Stimulated activated memory B cell treated with anti-CD40 and anti-IgM and Interleukin-4, amounts not matched to agents 10 μg/mL and 1 μg/mL and 100 μg/mL, for 72 hours (primary cell): ENCODE results near the gene PARVG.
A peak's percentile ranks its signal among the peaks of the same experiment; 100 is the strongest.

Experiments
- ATAC-seq: fragments of 150-1000 bp; cut with Tn5 transposase; 2 replicates; pipeline ENCODE4 v1.10.0; 2021
- H3K27ac Mint-ChIP-seq: one replicate; pipeline ENCODE4 v1.8.0; 2022; ENCODE audit warnings: mild to moderate bottlenecking, mixed read lengths
- H3K27me3 Mint-ChIP-seq: one replicate; pipeline ENCODE4 v1.8.0; 2022; ENCODE audit warnings: mixed read lengths
- H3K36me3 Mint-ChIP-seq: one replicate; pipeline ENCODE4 v1.8.0; 2022; ENCODE audit warnings: mixed read lengths
- H3K4me1 Mint-ChIP-seq: one replicate; pipeline ENCODE4 v1.8.0; 2022; ENCODE audit warnings: mixed read lengths
- H3K4me3 Mint-ChIP-seq: one replicate; pipeline ENCODE4 v1.8.0; 2022; ENCODE audit warnings: mild to moderate bottlenecking, moderate library complexity, mixed read lengths
- H3K9me3 Mint-ChIP-seq: one replicate; pipeline ENCODE4 v1.8.0; 2022; ENCODE audit warnings: mixed read lengths

Gene PARVG

DNA sequence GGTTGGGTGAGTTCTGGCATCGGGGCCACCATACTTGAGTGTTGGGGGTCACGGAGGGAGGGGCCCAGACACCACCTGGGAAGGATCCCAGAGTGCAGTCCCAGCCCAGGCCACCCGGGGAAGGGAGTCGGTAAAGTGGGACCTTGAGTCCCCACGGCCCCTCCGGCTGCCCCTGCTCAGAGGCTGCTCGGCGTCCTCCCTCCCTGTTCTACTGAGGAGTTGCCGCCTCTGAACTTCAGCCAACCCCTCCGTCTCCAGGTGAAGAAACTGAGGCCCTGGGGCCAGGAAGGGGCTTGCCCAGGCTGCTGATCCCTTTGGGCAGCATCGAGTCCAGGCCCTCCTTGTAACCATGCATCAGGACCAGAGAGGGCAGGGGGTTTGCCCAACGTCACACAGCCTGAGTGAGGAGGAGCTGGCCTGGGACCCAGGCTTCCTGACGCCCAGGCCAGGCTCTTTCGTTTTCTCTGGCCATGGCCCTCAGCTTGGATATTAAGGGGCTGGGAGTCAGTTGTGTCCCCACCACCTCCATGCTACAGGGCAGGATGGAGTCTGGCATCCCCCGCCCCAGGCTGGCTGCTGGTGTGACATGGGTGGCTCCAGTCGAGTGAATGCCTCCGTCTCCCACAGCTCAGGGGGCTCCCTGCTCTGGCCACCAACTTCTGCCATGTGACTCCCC is 1.3 kb downstream of the PARVG start:
- H3K9me3 Mint-ChIP-seq, result no peaks in the 10 kb centered on the region
- H3K4me3 Mint-ChIP-seq, result peak overlapping the region; percentile 85
- no peaks in the 10 kb centered on the region for H3K27me3 Mint-ChIP-seq
- peaks cover 49% of the 10 kb centered on the region for H3K4me1 Mint-ChIP-seq
- ATAC-seq, result peak; percentile 58
- H3K27ac Mint-ChIP-seq, result peak overlapping the region; percentile 88
- H3K36me3 Mint-ChIP-seq, result peaks cover 28% of the 10 kb centered on the region

GRCh38 chr22:44182588-44183286 is 2.0 kb downstream of the PARVG start:
- Mint-ChIP-seq H3K36me3 (peaks cover 28% of the 10 kb centered on the region), H3K9me3 (no peaks in the 10 kb centered on the region), H3K27ac (peak overlapping the region; percentile 88), H3K4me1 (peaks cover 54% of the 10 kb centered on the region), H3K4me3 (peak overlapping the region; percentile 85), H3K27me3 (no peaks in the 10 kb centered on the region)
- ATAC-seq, result peak; percentile 69

DNA sequence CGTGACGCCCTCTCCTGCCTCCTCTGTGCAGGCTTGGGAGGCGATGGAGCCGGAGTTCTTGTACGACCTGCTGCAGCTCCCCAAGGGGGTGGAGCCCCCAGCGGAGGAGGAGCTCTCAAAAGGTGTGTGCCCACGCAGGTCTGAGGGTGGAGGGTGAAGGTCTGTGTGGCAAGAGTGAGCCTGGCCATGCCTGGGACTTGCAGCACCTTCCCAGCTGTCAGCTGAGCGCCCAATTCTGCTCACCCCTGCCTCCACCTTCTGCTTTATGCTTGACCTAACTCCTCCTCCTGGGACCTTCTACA is 2.5 kb downstream of the PARVG start:
- no peak for ATAC-seq
- H3K27me3 Mint-ChIP-seq, result no peaks in the 10 kb centered on the region
- peak overlapping the region; percentile 85 for H3K4me3 Mint-ChIP-seq
- peaks cover 28% of the 10 kb centered on the region for H3K36me3 Mint-ChIP-seq
- no peaks in the 10 kb centered on the region for H3K9me3 Mint-ChIP-seq
- H3K4me1 Mint-ChIP-seq, result peaks cover 56% of the 10 kb centered on the region
- H3K27ac Mint-ChIP-seq, result peak overlapping the region; percentile 88

DNA sequence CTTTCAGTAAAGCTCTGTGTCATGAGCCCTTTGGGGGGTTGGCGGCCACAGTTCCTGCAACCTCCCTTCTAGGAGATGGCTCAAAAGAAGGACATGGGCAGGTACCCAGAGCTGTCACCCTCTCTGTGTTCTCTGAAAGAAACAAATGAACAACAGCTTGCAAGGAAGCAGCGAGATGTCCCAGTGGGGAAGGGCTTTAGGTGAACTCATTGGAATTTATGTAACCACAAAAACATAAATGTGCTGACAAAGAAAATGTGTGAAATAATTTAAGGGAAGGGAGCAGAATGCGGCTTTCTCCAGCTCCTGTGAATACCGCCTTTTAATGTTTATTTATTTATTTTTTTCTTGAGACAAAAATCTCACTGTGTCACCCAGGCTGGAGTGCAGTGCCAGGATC is 3.3 kb downstream of the PARVG start:
- Mint-ChIP-seq H3K9me3 (no peaks in the 10 kb centered on the region), H3K27ac (peak overlapping the region; percentile 88), H3K4me3 (no peak overlapping the region), H3K27me3 (no peaks in the 10 kb centered on the region), H3K4me1 (peaks cover 63% of the 10 kb centered on the region), H3K36me3 (peaks cover 28% of the 10 kb centered on the region)
- ATAC-seq, result no peak

DNA sequence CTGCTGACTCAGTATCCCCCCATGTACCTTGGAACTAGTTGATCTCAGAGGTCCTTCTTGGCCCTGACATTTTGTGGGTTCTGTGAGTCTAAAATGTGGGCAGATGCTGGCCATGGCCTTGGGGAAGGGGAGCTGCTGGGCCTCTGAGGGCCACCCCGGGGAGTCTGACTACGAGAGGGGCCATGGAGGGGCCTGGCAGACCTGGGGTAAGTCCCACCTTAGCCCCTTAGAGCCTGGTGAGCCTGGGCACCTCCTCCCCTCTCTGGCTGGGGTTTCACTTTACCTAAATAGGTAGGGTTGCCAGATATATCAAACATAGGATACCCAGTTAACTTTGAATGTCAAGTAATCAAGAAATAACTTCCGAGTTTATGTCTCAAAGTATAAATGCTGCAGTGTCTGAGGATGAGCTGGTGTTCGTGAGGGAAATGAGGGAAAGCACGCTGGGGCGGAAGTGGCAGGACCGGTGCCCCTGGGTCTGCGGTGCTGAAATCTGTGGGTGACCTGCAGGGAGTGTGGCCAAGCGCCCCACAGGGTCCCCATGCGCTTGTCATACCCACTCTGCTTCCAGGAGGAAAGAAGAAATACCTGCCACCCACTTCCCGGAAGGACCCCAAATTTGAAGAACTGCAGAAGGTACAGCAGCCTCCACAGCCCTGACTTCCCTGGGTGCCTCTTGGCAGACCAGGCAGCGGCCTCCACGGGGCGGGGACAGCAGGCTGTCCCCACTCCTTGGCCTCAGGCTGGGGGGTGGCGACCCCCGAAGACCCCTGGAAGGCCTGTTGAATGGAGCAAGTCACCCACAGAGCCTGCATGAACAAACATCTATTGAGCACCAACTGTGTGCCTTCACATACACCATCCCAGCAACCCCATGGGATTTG is 4.8 kb downstream of the PARVG start:
- Mint-ChIP-seq H3K9me3 (no peaks in the 10 kb centered on the region), H3K4me3 (no peak overlapping the region), H3K36me3 (peaks cover 28% of the 10 kb centered on the region), H3K4me1 (peaks cover 72% of the 10 kb centered on the region), H3K27me3 (no peaks in the 10 kb centered on the region), H3K27ac (no peak overlapping the region)
- no peak for ATAC-seq

- Mint-ChIP-seq H3K36me3 (peaks cover 28% of the 10 kb centered on the region), H3K27ac (no peak overlapping the region), H3K4me1 (peaks cover 72% of the 10 kb centered on the region), H3K27me3 (no peaks in the 10 kb centered on the region), H3K9me3 (no peaks in the 10 kb centered on the region), H3K4me3 (no peak overlapping the region)
- no peak for ATAC-seq
These were observed 5.4 kb downstream of the PARVG start for GRCh38 chr22:44186121-44186510.

DNA sequence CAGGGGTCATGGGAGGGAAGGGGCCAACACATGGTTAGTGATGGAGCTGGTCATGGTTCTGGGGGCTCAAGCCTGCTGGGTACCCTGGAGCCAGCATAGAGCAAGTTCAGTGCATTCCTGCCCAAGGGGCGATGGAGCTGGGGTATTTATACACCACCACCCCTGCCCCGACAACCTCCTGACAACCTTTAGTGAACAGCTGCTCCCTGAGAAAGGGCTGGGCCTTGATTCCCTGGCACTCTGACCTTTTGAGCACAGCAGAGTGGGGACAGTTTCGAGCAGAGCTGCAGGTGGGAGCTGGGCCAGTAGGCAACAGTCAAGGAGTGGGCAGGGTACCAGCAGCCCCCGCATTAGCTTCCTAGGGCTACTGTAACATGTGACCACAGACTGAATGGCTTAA is 6.0 kb downstream of the PARVG start:
- no peaks in the 10 kb centered on the region for H3K27me3 Mint-ChIP-seq
- no peak overlapping the region for H3K4me3 Mint-ChIP-seq
- H3K9me3 Mint-ChIP-seq, result no peaks in the 10 kb centered on the region
- no peak for ATAC-seq
- peaks cover 28% of the 10 kb centered on the region for H3K36me3 Mint-ChIP-seq
- H3K4me1 Mint-ChIP-seq, result peaks cover 77% of the 10 kb centered on the region
- no peak overlapping the region for H3K27ac Mint-ChIP-seq

- H3K4me1 Mint-ChIP-seq, result peaks cover 76% of the 10 kb centered on the region
- no peaks in the 10 kb centered on the region for H3K27me3 Mint-ChIP-seq
- H3K36me3 Mint-ChIP-seq, result peaks cover 31% of the 10 kb centered on the region
- no peak overlapping the region for H3K27ac Mint-ChIP-seq
- no peak overlapping the region for H3K4me3 Mint-ChIP-seq
- ATAC-seq, result no peak
- H3K9me3 Mint-ChIP-seq, result no peaks in the 10 kb centered on the region
These were observed 7.0 kb downstream of the PARVG start for GRCh38 chr22:44187652-44188230.

GRCh38 chr22:44188316-44188715 is 7.6 kb downstream of the PARVG start:
- Mint-ChIP-seq H3K4me1 (peaks cover 76% of the 10 kb centered on the region), H3K27ac (no peak overlapping the region), H3K4me3 (no peak overlapping the region), H3K9me3 (no peaks in the 10 kb centered on the region), H3K27me3 (no peaks in the 10 kb centered on the region), H3K36me3 (peaks cover 34% of the 10 kb centered on the region)
- ATAC-seq, result no peak

- Mint-ChIP-seq H3K36me3 (peaks cover 35% of the 10 kb centered on the region), H3K4me1 (peaks cover 78% of the 10 kb centered on the region), H3K27ac (no peak overlapping the region), H3K9me3 (no peaks in the 10 kb centered on the region), H3K27me3 (no peaks in the 10 kb centered on the region), H3K4me3 (no peak overlapping the region)
- no peak for ATAC-seq
These were observed 8.4 kb downstream of the PARVG start for GRCh38 chr22:44188986-44189630.

- no peak overlapping the region for H3K4me3 Mint-ChIP-seq
- peaks cover 82% of the 10 kb centered on the region for H3K4me1 Mint-ChIP-seq
- H3K36me3 Mint-ChIP-seq, result peaks cover 33% of the 10 kb centered on the region
- peaks cover 6% of the 10 kb centered on the region for H3K9me3 Mint-ChIP-seq
- H3K27ac Mint-ChIP-seq, result peak overlapping the region; percentile 59
- no peaks in the 10 kb centered on the region for H3K27me3 Mint-ChIP-seq
- peak; percentile 2 for ATAC-seq
These were observed 9.8 kb downstream of the PARVG start for GRCh38 chr22:44190381-44190976.

DNA sequence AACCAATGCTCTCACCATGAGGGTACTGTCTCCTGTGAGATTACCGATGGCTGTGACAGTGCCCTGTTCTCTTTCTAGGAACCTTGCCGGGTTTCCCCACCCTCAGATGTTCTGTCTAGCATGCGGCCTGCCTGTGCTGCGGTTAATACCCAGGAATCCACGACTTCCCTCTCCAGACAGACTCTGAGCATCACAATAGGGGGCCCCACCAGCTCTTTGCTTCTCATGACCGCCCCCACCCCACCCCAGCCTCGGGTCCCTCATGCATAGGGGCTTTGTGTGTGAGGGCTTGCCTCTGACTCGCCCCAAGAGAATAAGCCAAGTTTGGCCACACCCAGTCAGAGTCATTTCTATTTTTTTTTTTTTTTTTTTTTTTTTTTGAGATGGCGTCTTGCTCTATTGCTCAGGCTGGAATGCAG is 10.3 kb downstream of the PARVG start:
- peak overlapping the region; percentile 59 for H3K27ac Mint-ChIP-seq
- peaks cover 87% of the 10 kb centered on the region for H3K4me1 Mint-ChIP-seq
- peaks cover 6% of the 10 kb centered on the region for H3K9me3 Mint-ChIP-seq
- H3K27me3 Mint-ChIP-seq, result no peaks in the 10 kb centered on the region
- peaks cover 31% of the 10 kb centered on the region for H3K36me3 Mint-ChIP-seq
- H3K4me3 Mint-ChIP-seq, result no peak overlapping the region
- peak; percentile 92 for ATAC-seq

GRCh38 chr22:44192098-44192815 is 11.5 kb downstream of the PARVG start:
- Mint-ChIP-seq H3K4me1 (peaks cover 78% of the 10 kb centered on the region), H3K36me3 (peaks cover 25% of the 10 kb centered on the region), H3K4me3 (no peak overlapping the region), H3K27ac (peak overlapping the region; percentile 57), H3K9me3 (peaks cover 6% of the 10 kb centered on the region), H3K27me3 (no peaks in the 10 kb centered on the region)
- ATAC-seq, result no peak
